ENCODE data around the gene CTTNBP2NL.

- TF ChIP-seq RCOR1 (IDR thresholded peaks at IDR 0.05; ENCODE audit: insufficient replicate concordance, low read length) (no peak), CTCF (conservative IDR thresholded peaks at IDR 0.05; ENCODE audit: low read depth, low read length) (no peak), USF2 (IDR thresholded peaks at IDR 0.05; ENCODE audit: low read depth, low read length) (no peak), RFX5 (IDR thresholded peaks at IDR 0.05; ENCODE audit: low read depth, low read length) (no peak), POLR2A (IDR thresholded peaks at IDR 0.05; ENCODE audit: low read depth, low read length) (no peak), RAD21 (IDR thresholded peaks at IDR 0.05; ENCODE audit: low read length) (no peak), CEBPB (IDR thresholded peaks at IDR 0.05; ENCODE audit: low read depth, low read length) (no peak), MAFK (IDR thresholded peaks at IDR 0.05; ENCODE audit: low read depth, low read length) (no peak), SMC3 (IDR thresholded peaks at IDR 0.05; ENCODE audit: low read depth, low read length) (no peak), BHLHE40 (IDR thresholded peaks at IDR 0.05; ENCODE audit: low read depth, low read length) (no peak)
Measured at GRCh38 chr1:112507921-112508277, 111.9 kb downstream of the CTTNBP2NL start.
